Hepatocyte (in vitro differentiated cells): ENCODE measurements around the gene RCHY1.

Experiments used
- EZH2 ChIP-seq: fragments of 200-600 bp; sonication (generic); IDR thresholded peaks from 2 replicates; pipeline ENCODE4 v1.6.1; 2016; ENCODE audit warnings: antibody characterized with exemption, mild to moderate bottlenecking, borderline replicate concordance
- EZH2phosphoT487 ChIP-seq: fragments of 200-600 bp; sonication (generic); IDR thresholded peaks from one replicate; pipeline ENCODE4 v1.6.1; 2018; ENCODE audit warnings: antibody characterized with exemption, mild to moderate bottlenecking, low read depth, moderate library complexity; ENCODE audit not compliant: unreplicated experiment, severe bottlenecking
- TF ChIP-seq, protein P1 (sequence below): fragments of 200-600 bp; sonication (generic); IDR thresholded peaks from 2 replicates; pipeline ENCODE4 v1.5.1; 2016; ENCODE audit warnings: antibody characterized with exemption, mild to moderate bottlenecking; ENCODE audit not compliant: poor library complexity

DNA sequence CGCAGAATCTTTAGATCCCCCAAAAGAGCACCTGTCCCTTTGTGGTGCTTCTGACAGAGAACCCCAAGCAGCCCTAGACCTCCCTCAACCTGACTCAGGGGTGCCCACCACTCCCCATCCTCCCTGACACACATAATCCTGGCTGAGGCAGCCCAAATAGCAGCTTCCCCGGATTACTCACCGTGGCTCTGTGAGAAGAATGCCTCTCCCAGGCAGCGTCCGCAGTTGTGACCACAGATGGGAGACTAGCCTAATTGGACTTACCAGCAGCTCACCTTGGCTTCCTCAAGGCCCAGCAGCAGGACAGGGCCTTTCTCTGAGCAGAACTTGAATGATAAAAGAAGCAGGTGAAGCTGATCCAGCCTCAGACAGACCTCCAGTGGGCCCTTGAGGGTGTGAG lies 31.3 kb upstream of the RCHY1 start:
- TF ChIP-seq, protein P1, sequence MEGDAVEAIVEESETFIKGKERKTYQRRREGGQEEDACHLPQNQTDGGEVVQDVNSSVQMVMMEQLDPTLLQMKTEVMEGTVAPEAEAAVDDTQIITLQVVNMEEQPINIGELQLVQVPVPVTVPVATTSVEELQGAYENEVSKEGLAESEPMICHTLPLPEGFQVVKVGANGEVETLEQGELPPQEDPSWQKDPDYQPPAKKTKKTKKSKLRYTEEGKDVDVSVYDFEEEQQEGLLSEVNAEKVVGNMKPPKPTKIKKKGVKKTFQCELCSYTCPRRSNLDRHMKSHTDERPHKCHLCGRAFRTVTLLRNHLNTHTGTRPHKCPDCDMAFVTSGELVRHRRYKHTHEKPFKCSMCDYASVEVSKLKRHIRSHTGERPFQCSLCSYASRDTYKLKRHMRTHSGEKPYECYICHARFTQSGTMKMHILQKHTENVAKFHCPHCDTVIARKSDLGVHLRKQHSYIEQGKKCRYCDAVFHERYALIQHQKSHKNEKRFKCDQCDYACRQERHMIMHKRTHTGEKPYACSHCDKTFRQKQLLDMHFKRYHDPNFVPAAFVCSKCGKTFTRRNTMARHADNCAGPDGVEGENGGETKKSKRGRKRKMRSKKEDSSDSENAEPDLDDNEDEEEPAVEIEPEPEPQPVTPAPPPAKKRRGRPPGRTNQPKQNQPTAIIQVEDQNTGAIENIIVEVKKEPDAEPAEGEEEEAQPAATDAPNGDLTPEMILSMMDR = no peak
- TF ChIP-seq EZH2 (no peak), EZH2phosphoT487 (no peak)
